ENCODE results near the gene SLC40A1.

- TF ChIP-seq CTCF (IDR thresholded peaks at IDR 0.05; ENCODE audit: low read depth, low read length) (no peak), POLR2A (IDR thresholded peaks at IDR 0.05; ENCODE audit: extremely low read depth, insufficient read length) (no peak)
These were observed 1.7 kb upstream of the SLC40A1 start for GRCh38 chr2:189582140-189582808.

All from NB4 (cell line).